GM21381 (cell line): ENCODE data around the gene SLC13A3.

Source experiments
- ATAC-seq: cut with Tn5 transposase; IDR thresholded peaks from one replicate; pipeline ENCODE4 v1.9.1; 2021; ENCODE audit warnings: mild to moderate bottlenecking, moderate library complexity; ENCODE audit not compliant: unreplicated experiment

The SLC13A3 gene

DNA sequence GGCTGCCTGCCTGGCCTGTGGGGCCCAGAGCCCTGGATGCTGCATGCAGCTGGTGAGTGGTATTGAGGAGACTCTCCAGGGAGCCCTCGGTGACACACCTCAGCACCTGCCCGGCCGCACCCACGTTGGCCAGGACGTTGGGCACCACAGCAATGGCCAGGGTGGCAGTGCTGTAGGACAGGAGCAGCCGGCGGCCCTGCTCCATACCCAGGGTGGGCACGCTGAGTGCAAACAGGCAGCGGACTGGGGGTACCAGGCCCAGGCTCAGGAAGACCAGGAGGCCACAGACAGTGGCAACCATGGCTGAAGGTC is 105.5 kb downstream of the SLC13A3 start:
- no peak for ATAC-seq

DNA sequence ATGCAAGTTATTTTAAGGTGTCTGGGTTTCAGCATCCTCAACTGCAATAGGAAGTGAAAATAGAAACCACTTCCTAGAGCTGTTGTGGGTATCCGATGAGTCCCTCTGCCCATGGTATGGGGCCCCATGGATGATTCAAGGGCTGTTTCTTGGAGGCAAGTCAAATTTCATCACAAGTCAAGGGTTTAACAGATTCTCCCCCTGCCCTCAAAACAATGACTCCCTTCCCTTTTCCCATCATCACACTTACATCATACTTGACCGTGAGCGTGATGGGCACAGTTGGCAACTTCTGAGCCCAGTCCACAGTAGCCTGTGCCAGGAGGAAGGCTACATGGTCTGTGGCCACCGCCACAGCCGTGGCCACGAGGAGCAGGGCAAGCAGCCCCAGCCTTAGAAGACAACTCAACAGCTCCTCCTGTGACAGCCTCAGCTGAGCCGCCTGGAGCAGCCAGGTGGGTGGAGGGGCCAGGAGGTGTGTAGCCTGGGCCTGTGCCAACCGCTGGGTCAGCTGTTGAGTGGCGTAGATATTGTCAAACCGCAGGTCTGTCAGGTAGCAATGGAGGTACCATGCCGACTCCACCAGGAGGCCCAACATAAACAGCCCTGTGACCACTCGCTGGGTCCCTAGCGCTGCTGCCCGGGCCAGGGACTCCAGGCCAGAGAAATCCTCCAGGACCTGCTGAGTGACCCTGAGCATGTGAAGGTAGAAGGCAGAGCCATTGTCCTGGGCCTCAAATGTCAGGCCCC is 106.0 kb downstream of the SLC13A3 start:
- ATAC-seq: no peak

DNA sequence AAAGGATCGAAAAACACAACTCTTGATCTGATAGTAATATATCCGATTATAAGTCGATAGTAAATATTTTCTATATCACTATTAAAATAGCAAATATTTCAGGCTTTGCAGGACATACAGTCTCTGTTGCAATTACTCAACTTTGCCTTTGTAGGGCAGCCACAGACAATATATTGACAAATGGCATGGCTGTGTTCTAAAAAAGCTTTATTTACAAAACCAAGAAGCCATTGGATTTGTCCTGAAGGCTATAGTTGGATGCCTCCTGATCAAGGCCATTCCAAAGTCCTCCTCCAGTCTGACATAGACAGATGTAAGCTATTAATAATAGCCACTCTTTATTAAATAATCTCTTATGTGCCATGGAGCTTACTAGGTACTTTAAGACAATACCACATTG is 106.7 kb downstream of the SLC13A3 start:
- ATAC-seq: no peak

GRCh38 chr20:46543959-46544358 is 107.3 kb downstream of the SLC13A3 start:
- no peak for ATAC-seq

- no peak for ATAC-seq
These were observed 108.2 kb downstream of the SLC13A3 start for GRCh38 chr20:46543033-46543432.

DNA sequence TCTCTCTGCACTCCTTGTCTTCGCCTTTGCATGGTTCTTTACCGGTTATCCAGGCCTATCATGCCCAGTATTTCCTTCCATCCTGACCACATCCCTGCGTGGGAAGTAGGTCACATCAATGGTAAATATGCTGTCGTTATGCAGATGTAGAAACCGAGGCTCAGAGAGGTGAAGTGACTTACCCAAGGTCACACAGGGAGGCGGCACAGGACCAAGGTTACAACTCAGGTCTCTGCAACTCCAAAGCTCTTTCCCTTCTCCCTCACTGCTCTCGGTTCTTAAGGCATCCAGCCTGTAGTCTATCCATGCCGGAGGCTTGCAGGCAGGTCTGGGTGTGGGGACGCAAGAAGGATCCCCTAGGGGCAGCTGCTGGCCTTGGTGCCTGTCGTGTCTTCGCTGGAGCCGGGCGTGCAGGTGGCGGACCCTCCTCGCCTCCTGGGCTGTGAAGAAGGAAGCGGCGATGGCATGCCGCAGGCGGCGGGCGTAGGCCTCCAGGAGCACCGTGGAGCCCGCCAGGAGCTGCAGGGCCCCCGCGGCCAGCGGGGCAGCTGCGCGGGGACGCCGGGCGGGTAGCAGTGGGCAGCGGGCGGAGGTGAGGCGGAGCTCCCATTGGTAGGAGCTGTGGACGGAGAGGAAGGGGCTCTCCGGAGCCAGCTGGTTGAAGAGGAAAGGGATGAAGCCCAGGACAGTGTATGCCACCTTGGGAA is 109.9 kb downstream of the SLC13A3 start:
- no peak for ATAC-seq

- ATAC-seq: no peak
These were observed 112.1 kb downstream of the SLC13A3 start for GRCh38 chr20:46539113-46539512.

- no peak for ATAC-seq
These were observed 120.6 kb downstream of the SLC13A3 start for GRCh38 chr20:46530640-46531039.

- no peak for ATAC-seq
These were observed 127.4 kb downstream of the SLC13A3 start for GRCh38 chr20:46523696-46524328.

GRCh38 chr20:46523108-46523507 is 128.2 kb downstream of the SLC13A3 start:
- no peak for ATAC-seq

DNA sequence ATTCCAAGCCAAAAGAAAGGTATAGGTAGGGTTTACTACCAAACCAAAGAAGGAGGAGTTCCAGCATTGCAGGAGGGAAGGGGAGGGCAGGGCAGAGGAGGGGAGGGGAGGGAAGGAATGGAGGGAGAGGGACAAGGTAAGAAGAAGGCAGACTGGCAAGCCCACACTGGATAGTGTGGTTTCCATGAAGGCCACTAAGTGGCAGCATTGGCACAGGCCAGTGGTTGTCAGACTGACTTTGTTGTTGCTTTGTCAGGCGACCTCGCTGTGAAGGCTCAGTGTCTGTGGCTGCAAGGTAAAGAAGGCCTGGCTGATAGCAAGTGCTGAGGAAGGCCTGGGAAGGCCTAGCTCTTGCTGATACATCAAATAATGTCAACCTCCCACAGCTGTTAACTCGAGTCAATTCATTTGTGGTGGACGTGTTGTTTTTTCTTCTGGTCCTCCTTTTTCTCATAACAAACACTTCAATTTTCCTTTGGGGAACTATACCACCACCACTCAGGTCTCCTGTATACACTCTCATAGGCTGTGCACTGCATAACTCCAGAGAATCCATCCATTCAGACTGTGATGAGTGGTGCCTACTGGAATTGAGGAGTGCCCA is 130.2 kb downstream of the SLC13A3 start:
- ATAC-seq: no peak

DNA sequence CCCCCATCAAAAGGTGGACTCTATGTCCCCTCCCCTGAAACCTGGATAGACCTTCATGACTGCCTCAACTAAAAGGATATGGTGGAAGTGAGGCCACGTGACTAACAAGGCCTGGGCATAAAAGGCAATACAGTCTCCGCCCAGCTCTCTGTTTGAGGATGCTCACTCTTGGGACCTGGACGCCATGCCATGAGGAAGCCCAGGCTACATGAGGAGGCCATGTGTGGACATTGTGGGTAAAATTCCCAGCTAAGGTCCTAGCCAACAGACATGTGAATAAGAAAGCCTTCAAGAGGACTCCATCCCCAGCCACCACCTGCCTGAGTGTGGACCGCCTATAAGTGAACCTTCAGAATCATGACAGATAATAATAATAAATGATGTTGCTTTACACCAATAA is 130.7 kb downstream of the SLC13A3 start:
- ATAC-seq: no peak

DNA sequence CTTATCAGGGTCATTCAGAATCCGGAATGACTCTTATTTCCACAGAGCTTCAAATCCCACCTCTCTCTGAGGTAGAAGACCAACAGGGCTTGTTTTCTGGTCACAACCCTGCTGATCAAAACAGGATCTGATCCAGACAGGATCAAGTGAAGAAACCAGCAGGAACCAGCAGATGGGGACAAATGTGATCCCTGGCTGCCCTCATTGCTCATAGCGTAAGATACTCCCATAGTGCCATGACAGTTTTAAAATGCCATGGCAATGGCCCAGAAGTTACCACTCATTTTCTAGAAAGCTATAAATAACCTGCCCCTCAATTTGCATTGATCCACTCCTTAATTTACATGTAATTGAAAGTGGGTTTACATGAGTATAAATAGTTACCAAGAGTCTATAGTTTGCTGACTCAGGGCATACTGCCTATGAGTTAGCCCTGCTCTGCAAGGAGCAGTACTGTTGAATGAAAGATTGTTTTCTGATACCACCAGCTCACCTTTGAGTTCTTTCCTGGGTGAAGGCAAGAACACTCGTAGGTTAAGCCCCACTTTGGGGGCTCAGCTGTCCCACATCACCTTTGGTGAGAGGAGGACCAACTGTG is 131.7 kb downstream of the SLC13A3 start:
- ATAC-seq: no peak

- ATAC-seq: peak; percentile 79
These were observed 138.1 kb downstream of the SLC13A3 start, which contains the start of gene ZNF334 for GRCh38 chr20:46512943-46513844. Gene ZNF334 (minus strand): TSS chr20:46513559. CDS start chr20:46512102, 1,457 bp downstream.

GRCh38 chr20:46509523-46509922 is 141.7 kb downstream of the SLC13A3 start:
- ATAC-seq: no peak
